CD4-positive, alpha-beta T cell (primary cell): ENCODE results near the gene CD300LF. TPM values are rescaled to one million over a fixed set of nuclear protein-coding genes. Genes with fewer than 3 reads are reported as not detected.

Experiments
- ATAC-seq: fragments of 200-7000 bp; cut with Tn5 transposase; one replicate; pipeline ENCODE4 v1.10.0; 2022; ENCODE audit warnings: mild to moderate bottlenecking; ENCODE audit not compliant: poor library complexity
- CTCF ChIA-PET: fragments of 350-600 bp; sonication (Branson Sonifier 250); formaldehyde crosslinking; loops from one replicate; lab custom pipeline; 2021; ENCODE audit warnings: antibody characterized with exemption, inconsistent platforms; lab: Charles Lee
- POLR2A ChIA-PET: fragments of 350-600 bp; sonication (Branson Sonifier 250); formaldehyde crosslinking; loops from one replicate; lab custom pipeline; 2021; ENCODE audit warnings: antibody characterized with exemption, inconsistent platforms; lab: Charles Lee
- DNase-seq, 14 experiments: peaks; one replicate each; pipeline ENCODE4 v3.0.0-alpha.2; 2013 to 2020; ENCODE audit warnings: mixed read lengths in 2 of 14
- H3K27ac ChIP-seq, 2 donors: one replicate each; pipeline versions ENCODE4 v1.5.1 to v1.7.0; 2013; ENCODE audit warnings: low read length in 2 of 2, low read depth in 1 of 2, mild to moderate bottlenecking in 1 of 2
- H3K27me3 ChIP-seq, 2 experiments: 1 replicate in 1 of 2; 2 replicates in 1 of 2; pipeline versions ENCODE4 v1.6.1 to v1.7.0; 2013; ENCODE audit warnings: low read length in 2 of 2, control low read depth in 1 of 2, mild to moderate bottlenecking in 1 of 2, moderate library complexity in 1 of 2; ENCODE audit not compliant: insufficient read depth in 2 of 2, control insufficient read depth in 1 of 2
- H3K36me3 ChIP-seq: one replicate; pipeline ENCODE4 v1.6.1; 2013; ENCODE audit warnings: low read length, control low read depth; ENCODE audit not compliant: insufficient read depth
- H3K4me1 ChIP-seq: one replicate; pipeline ENCODE4 v1.6.1; 2013; ENCODE audit warnings: low read length, control low read depth; ENCODE audit not compliant: insufficient read depth
- H3K4me3 ChIP-seq: one replicate; pipeline ENCODE4 v1.5.1; 2013; ENCODE audit warnings: mild to moderate bottlenecking, low read length, moderate library complexity
- H3K9me3 ChIP-seq, 2 experiments: 1 replicate in 1 of 2; 2 replicates in 1 of 2; pipeline versions ENCODE4 v1.6.1 to v1.7.0; 2013; ENCODE audit warnings: low read length in 2 of 2, mild to moderate bottlenecking in 2 of 2, control low read depth in 1 of 2, moderate library complexity in 1 of 2; ENCODE audit not compliant: control insufficient read depth in 1 of 2, insufficient read depth in 1 of 2
- H3K27ac Mint-ChIP-seq: one replicate; pipeline ENCODE4 v1.8.0; 2020; ENCODE audit warnings: mixed read lengths
- H3K27me3 Mint-ChIP-seq: one replicate; pipeline ENCODE4 v1.8.0; 2021; ENCODE audit warnings: mixed read lengths
- H3K36me3 Mint-ChIP-seq: one replicate; pipeline ENCODE4 v1.8.0; 2021; ENCODE audit warnings: low read depth, mixed read lengths
- H3K4me1 Mint-ChIP-seq: one replicate; pipeline ENCODE4 v1.8.0; 2021; ENCODE audit warnings: low read depth, mixed read lengths
- H3K4me3 Mint-ChIP-seq: one replicate; pipeline ENCODE4 v1.8.0; 2020; ENCODE audit warnings: mild to moderate bottlenecking, mixed read lengths
- H3K9me3 Mint-ChIP-seq: one replicate; pipeline ENCODE4 v1.8.0; 2020; ENCODE audit warnings: mixed read lengths
- intact Hi-C, 2 experiments: fragments of 100-400 bp; cut with DNase I in 1 of 2; cut with micrococcal nuclease in 1 of 2; formaldehyde crosslinking; loops; one replicate each; pipeline versions ENCODE4 v1.15.1 to v1.9.0; 2023 to 2025; cut with DNase I, micrococcal nuclease
- microRNA-seq: library from miRNA; unstranded; fragments of <30 nt; microRNA quantifications from one replicate; pipeline ENCODE4 v1.2.0, GENCODE V29; 2021; ENCODE audit warnings: borderline microRNAs expressed, borderline replicate concordance
- total RNA-seq, 174 experiments: library from RNA in 2 of 174; stranded (reverse) in 2 of 174; gene quantifications; one replicate each; pipeline ENCODE4 v1.2.3 and lab custom pipeline; 2021 to 2026
- TF ChIP-seq, protein P1 (sequence below): fragments of 200-600 bp; IDR thresholded peaks from one replicate; pipeline ENCODE4 v1.8.0; 2022; ENCODE audit warnings: antibody characterized with exemption, mild to moderate bottlenecking

The CD300LF gene
- total RNA-seq, 2 experiments from 2014 or later: 0.39 to 1.0 TPM

DNA sequence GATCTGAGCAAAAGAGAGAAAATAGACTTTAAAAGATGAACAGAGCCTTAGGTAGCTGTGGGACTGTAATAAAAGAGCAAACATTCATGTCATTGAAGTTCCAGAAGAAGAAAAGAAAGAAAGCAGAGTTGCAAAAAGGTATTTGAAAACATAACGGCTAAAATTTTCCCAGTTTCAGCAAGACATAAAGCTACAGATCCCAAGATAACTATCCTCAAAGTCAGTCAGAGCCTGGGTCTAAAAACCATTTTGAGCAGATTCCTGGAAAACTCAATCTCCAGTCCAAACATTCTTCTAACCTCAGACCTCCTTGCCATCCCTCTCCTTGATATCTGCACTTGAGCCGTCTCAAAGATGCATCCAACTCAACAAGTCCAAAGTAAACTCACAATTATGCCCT lies 68.3 kb downstream of the CD300LF start:
- Histone ChIP-seq H3K4me1 (peaks cover 16% of the 10 kb centered on the region), H3K36me3 (no peaks in the 10 kb centered on the region), H3K4me3 (no peak overlapping the region), H3K27ac (no peak overlapping the region), H3K9me3 (peaks cover 0 to 3% of the 10 kb centered on the region in 2 experiments), H3K27me3 (peaks cover 16 to 17% of the 10 kb centered on the region in 2 experiments)
- ChIA-PET POLR2A (no interaction called here), CTCF (no interaction called here)
- H3K36me3 Mint-ChIP-seq: no peaks in the 10 kb centered on the region
- no peaks in the 10 kb centered on the region for H3K9me3 Mint-ChIP-seq
- H3K4me3 Mint-ChIP-seq: no peak overlapping the region
- intact Hi-C loops: loop anchor here in 1 of 2 experiments (10.0 kb wide), 1 partner anchor 270 kb away; no protein-coding TSS in a partner anchor
- TF ChIP-seq, protein P1, sequence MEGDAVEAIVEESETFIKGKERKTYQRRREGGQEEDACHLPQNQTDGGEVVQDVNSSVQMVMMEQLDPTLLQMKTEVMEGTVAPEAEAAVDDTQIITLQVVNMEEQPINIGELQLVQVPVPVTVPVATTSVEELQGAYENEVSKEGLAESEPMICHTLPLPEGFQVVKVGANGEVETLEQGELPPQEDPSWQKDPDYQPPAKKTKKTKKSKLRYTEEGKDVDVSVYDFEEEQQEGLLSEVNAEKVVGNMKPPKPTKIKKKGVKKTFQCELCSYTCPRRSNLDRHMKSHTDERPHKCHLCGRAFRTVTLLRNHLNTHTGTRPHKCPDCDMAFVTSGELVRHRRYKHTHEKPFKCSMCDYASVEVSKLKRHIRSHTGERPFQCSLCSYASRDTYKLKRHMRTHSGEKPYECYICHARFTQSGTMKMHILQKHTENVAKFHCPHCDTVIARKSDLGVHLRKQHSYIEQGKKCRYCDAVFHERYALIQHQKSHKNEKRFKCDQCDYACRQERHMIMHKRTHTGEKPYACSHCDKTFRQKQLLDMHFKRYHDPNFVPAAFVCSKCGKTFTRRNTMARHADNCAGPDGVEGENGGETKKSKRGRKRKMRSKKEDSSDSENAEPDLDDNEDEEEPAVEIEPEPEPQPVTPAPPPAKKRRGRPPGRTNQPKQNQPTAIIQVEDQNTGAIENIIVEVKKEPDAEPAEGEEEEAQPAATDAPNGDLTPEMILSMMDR: no peak
- DNase-seq (no peak), ATAC-seq (no peak)
- H3K4me1 Mint-ChIP-seq: peaks cover 8% of the 10 kb centered on the region
- no peak overlapping the region for H3K27ac Mint-ChIP-seq
- peaks cover 53% of the 10 kb centered on the region for H3K27me3 Mint-ChIP-seq

Small RNAs within 50 kb of the gene (microRNA-seq; reads per million reads assigned to microRNA genes)
- gene MIR3615: 26.2 reads per million, percentile 52 among the genes with 10 or more reads in this experiment

Other genes starting within 250 kb of the CD300LF start
- 1 to 10 TPM; 1.8 to 2.6 TPM for gene CD300A, start 246.3 kb downstream of the CD300LF start, total RNA-seq
- gene CD300LB, start 181.4 kb downstream of the CD300LF start, total RNA-seq: under 1 TPM; 0.36 to 0.56 TPM
- under 1 TPM; 0.41 to 0.50 TPM for gene CD300C, start 166.8 kb downstream of the CD300LF start, total RNA-seq
- gene CD300H, start 145.4 kb downstream of the CD300LF start, total RNA-seq: not detected
- gene CD300LD, start 120.6 kb downstream of the CD300LF start, total RNA-seq: not detected
- gene CD300E, start 89.2 kb downstream of the CD300LF start, total RNA-seq: under 1 TPM; 0.93 to 0.98 TPM
- 10 to 100 TPM; 19.0 to 21.1 TPM for gene RAB37, start 24.3 kb upstream of the CD300LF start, total RNA-seq
- 10 to 100 TPM; 68.4 to 72.4 TPM for gene NHERF1, start 35.7 kb upstream of the CD300LF start, total RNA-seq
- 10 to 100 TPM; 34.6 to 38.2 TPM for gene NAT9, start 63.4 kb upstream of the CD300LF start, total RNA-seq
- gene GRIN2C, start 147.0 kb upstream of the CD300LF start, total RNA-seq: not detected
- 1 to 10 TPM; 2.1 to 2.7 TPM for gene FDXR, start 160.1 kb upstream of the CD300LF start, total RNA-seq
- not detected for gene FADS6, start 180.7 kb upstream of the CD300LF start, total RNA-seq
- not detected for gene USH1G, start 210.3 kb upstream of the CD300LF start, total RNA-seq
- not detected for gene OTOP2, start 211.3 kb upstream of the CD300LF start, total RNA-seq
- gene OTOP3, start 223.0 kb upstream of the CD300LF start, total RNA-seq: not detected